GM12872 (cell line): ENCODE data around the gene HIGD2A.

ENCODE experiments used
- CTCF ChIP-seq: IDR thresholded peaks from 3 replicates; pipeline ENCODE4 v1.5.1; 2011; ENCODE audit warnings: low read depth, mild to moderate bottlenecking, low read length, moderate library complexity; ENCODE audit not compliant: insufficient read depth

The HIGD2A gene

GRCh38 chr5:176384366-176384930 lies 4.1 kb upstream of the HIGD2A start:
- TF ChIP-seq CTCF, result no peak

- TF ChIP-seq CTCF, result no peak
Observed at GRCh38 chr5:176384991-176385390, 3.6 kb upstream of the HIGD2A start.

- no peak for TF ChIP-seq CTCF
Observed at GRCh38 chr5:176386491-176386890, 2.1 kb upstream of the HIGD2A start.

GRCh38 chr5:176387384-176387925 lies 1.1 kb upstream of the HIGD2A start:
- no peak for TF ChIP-seq CTCF

GRCh38 chr5:176388003-176388443 lies 528 bp upstream of the HIGD2A start:
- TF ChIP-seq CTCF, result no peak

- TF ChIP-seq CTCF, result no peak
Observed at GRCh38 chr5:176389135-176390123, 878 bp downstream of the HIGD2A start.

GRCh38 chr5:176391479-176391878 lies 2.9 kb downstream of the HIGD2A start:
- no peak for TF ChIP-seq CTCF
